H1 (cell line): ENCODE data around the gene KANSL2. TPM values are rescaled to one million over a fixed set of nuclear protein-coding genes. Genes with fewer than 3 reads are reported as not detected.

Experiments
- CTCF ChIA-PET: fragments of 300-600 bp; sonication (Branson Sonifier 250); formaldehyde crosslinking; loops from one replicate; lab custom pipeline; 2021; ENCODE audit not compliant: partially characterized antibody; lab: Charles Lee
- POLR2A ChIA-PET: fragments of 300-600 bp; sonication (Branson Sonifier 250); formaldehyde crosslinking; loops from one replicate; lab custom pipeline; 2021; ENCODE audit warnings: inconsistent platforms; ENCODE audit not compliant: partially characterized antibody; lab: Charles Lee
- DNase-seq, 2 experiments: peaks; one replicate each; pipeline versions ENCODE4 v3.0.0 to v3.0.0-alpha.2; 2010 to 2022; ENCODE audit warnings: low spot score in 2 of 2, low read depth in 1 of 2, mixed read lengths in 1 of 2
- FAIRE-seq: peaks from 2 replicates; lab custom pipeline; 2011; peaks lifted over from hg19 to GRCh38; lab: Jason Lieb, UNC
- H2AFZ ChIP-seq: 2 replicates; pipeline ENCODE4 v1.8.1; 2012; ENCODE audit warnings: low read length, inconsistent platforms
- H2AK5ac ChIP-seq: 2 replicates; pipeline ENCODE4 v1.6.1; 2013; ENCODE audit warnings: low read depth, low read length
- H2BK120ac ChIP-seq: replicated peaks from 2 replicates; pipeline ENCODE3; 2013; ENCODE audit warnings: low read depth, low read length, inconsistent platforms
- H2BK12ac ChIP-seq: 2 replicates; pipeline ENCODE4 v1.6.1; 2013; ENCODE audit warnings: low read depth, low read length
- H2BK15ac ChIP-seq: 2 replicates; pipeline ENCODE4 v1.6.1; 2013; ENCODE audit warnings: low read length
- H2BK20ac ChIP-seq: 2 replicates; pipeline ENCODE4 v1.6.1; 2013; ENCODE audit warnings: low read length
- H2BK5ac ChIP-seq: 2 replicates; pipeline ENCODE4 v1.6.1; 2013; ENCODE audit warnings: low read depth, low read length
- H3K14ac ChIP-seq: 2 replicates; pipeline ENCODE4 v1.6.1; 2013; ENCODE audit warnings: inconsistent platforms; ENCODE audit not compliant: insufficient read length
- H3K18ac ChIP-seq: 2 replicates; pipeline ENCODE4 v1.6.1; 2013; ENCODE audit warnings: low read length; ENCODE audit errors: extremely low read depth
- H3K23ac ChIP-seq: 2 replicates; pipeline ENCODE4 v1.6.1; 2013; ENCODE audit warnings: inconsistent platforms; ENCODE audit not compliant: insufficient read length
- H3K23me2 ChIP-seq: 2 replicates; pipeline ENCODE4 v1.6.1; 2013; ENCODE audit warnings: low read depth, low read length
- H3K27ac ChIP-seq: 2 replicates; pipeline ENCODE4 v1.6.1; 2011; ENCODE audit warnings: low read depth, low read length, inconsistent platforms
- H3K27me3 ChIP-seq, 4 experiments: replicated peaks in 1 of 4; 1 replicate in 1 of 4; 2 replicates in 3 of 4; pipeline versions ENCODE4 v1.6.1 to v1.8.1; 2011 to 2013; ENCODE audit warnings: low read length in 3 of 4, mild to moderate bottlenecking in 3 of 4, inconsistent platforms in 2 of 4, mixed read lengths in 2 of 4, moderate library complexity in 1 of 4; ENCODE audit not compliant: control insufficient read depth in 3 of 4, insufficient read depth in 3 of 4; ENCODE audit errors: extremely low read depth in 1 of 4
- H3K36me3 ChIP-seq, 4 experiments: 2 replicates each; pipeline versions ENCODE4 v1.6.1 to v1.8.1; 2011 to 2013; ENCODE audit warnings: mild to moderate bottlenecking in 4 of 4, low read length in 3 of 4, moderate library complexity in 2 of 4, control low read depth in 1 of 4, inconsistent platforms in 1 of 4; ENCODE audit not compliant: insufficient read depth in 4 of 4, control insufficient read depth in 2 of 4
- H3K4ac ChIP-seq: replicated peaks from 2 replicates; pipeline ENCODE3; 2013; ENCODE audit warnings: low read length, low read depth, mixed read lengths, inconsistent platforms; ENCODE audit not compliant: insufficient read length
- H3K4me1 ChIP-seq, 4 experiments: replicated peaks in 1 of 4; 1 replicate in 1 of 4; 2 replicates in 3 of 4; pipeline versions ENCODE4 v1.6.1 to v1.8.1; 2011 to 2013; ENCODE audit warnings: low read length in 3 of 4, inconsistent platforms in 2 of 4, mixed read lengths in 1 of 4; ENCODE audit not compliant: insufficient read depth in 4 of 4, control insufficient read depth in 3 of 4
- H3K4me2 ChIP-seq, 2 experiments: 2 replicates each; pipeline versions ENCODE4 v1.6.1 to v1.8.1; 2011 to 2013; ENCODE audit warnings: low read depth in 2 of 2, low read length in 2 of 2, control low read depth in 1 of 2, inconsistent platforms in 1 of 2, mild to moderate bottlenecking in 1 of 2; ENCODE audit not compliant: insufficient read depth in 1 of 2
- H3K4me3 ChIP-seq, 4 experiments: fragments of 200-600, 300-600 bp in 1 of 4; sonication (generic), shearing (Covaris generic), sonication (Bioruptor Twin) in 1 of 4; 2 replicates each; pipeline versions ENCODE4 v1.5.1 to v1.8.1; 2011 to 2016; ENCODE audit warnings: low read length in 4 of 4, low read depth in 3 of 4, control low read depth in 2 of 4, inconsistent platforms in 2 of 4, mild to moderate bottlenecking in 2 of 4, mixed read lengths in 1 of 4, moderate library complexity in 1 of 4; ENCODE audit not compliant: insufficient read depth in 2 of 4; ENCODE audit errors: extremely low read depth in 1 of 4
- H3K56ac ChIP-seq: replicated peaks from 2 replicates; pipeline ENCODE3; 2013; ENCODE audit warnings: low read depth, mild to moderate bottlenecking, mixed read lengths, low read length, inconsistent platforms; ENCODE audit not compliant: insufficient read length
- H3K79me1 ChIP-seq: 2 replicates; pipeline ENCODE4 v1.6.1; 2013; ENCODE audit warnings: low read depth, low read length, control low read depth
- H3K79me2 ChIP-seq, 2 experiments: 2 replicates each; pipeline versions ENCODE4 v1.6.1 to v1.8.1; 2012 to 2013; ENCODE audit warnings: low read length in 2 of 2, mild to moderate bottlenecking in 2 of 2, inconsistent platforms in 1 of 2; ENCODE audit not compliant: insufficient read depth in 2 of 2, control insufficient read depth in 1 of 2
- H3K9ac ChIP-seq, 4 experiments: replicated peaks in 1 of 4; 1 replicate in 1 of 4; 2 replicates in 3 of 4; pipeline versions ENCODE4 v1.6.1 to v1.8.1; 2011 to 2013; ENCODE audit warnings: low read depth in 3 of 4, low read length in 3 of 4, control low read depth in 2 of 4, mild to moderate bottlenecking in 2 of 4, moderate library complexity in 2 of 4, inconsistent platforms in 1 of 4; ENCODE audit errors: extremely low read depth in 1 of 4
- H3K9me3 ChIP-seq, 2 experiments: 2 replicates each; pipeline versions ENCODE4 v1.6.1 to v1.8.1; 2012 to 2013; ENCODE audit warnings: mild to moderate bottlenecking in 2 of 2, moderate library complexity in 2 of 2, control low read depth in 1 of 2, inconsistent platforms in 1 of 2, low read depth in 1 of 2, low read length in 1 of 2, mixed read lengths in 1 of 2; ENCODE audit not compliant: insufficient read depth in 2 of 2
- H4K20me1 ChIP-seq, 2 experiments: replicated peaks in 1 of 2; 2 replicates each; pipeline versions ENCODE3 to v1.8.1; 2011 to 2013; ENCODE audit warnings: inconsistent platforms in 2 of 2, low read length in 2 of 2, mild to moderate bottlenecking in 1 of 2; ENCODE audit not compliant: insufficient read depth in 2 of 2, control insufficient read depth in 1 of 2
- H4K5ac ChIP-seq: 2 replicates; pipeline ENCODE4 v1.6.1; 2013; ENCODE audit warnings: low read length, low read depth, mixed read lengths, inconsistent platforms; ENCODE audit not compliant: insufficient read length
- H4K8ac ChIP-seq: 2 replicates; pipeline ENCODE4 v1.8.0; 2013; ENCODE audit warnings: mild to moderate bottlenecking, moderate library complexity, low read length, inconsistent platforms; ENCODE audit not compliant: insufficient read depth; ENCODE audit errors: extremely low read depth
- H4K91ac ChIP-seq: replicated peaks from 2 replicates; pipeline ENCODE3; 2013; ENCODE audit warnings: low read length, mixed read lengths, inconsistent platforms; ENCODE audit not compliant: insufficient read length
- BACH1 ChIP-seq: IDR thresholded peaks from 2 replicates; pipeline ENCODE4 v1.6.1; 2012; ENCODE audit warnings: low read length, improper control_type of control experiment
- CREB1 ChIP-seq: IDR thresholded peaks from 2 replicates; pipeline ENCODE4 v1.6.1; 2012; ENCODE audit warnings: inconsistent platforms
- CTBP2 ChIP-seq: IDR thresholded peaks from 2 replicates; pipeline ENCODE4 v1.7.0; 2011; ENCODE audit warnings: borderline replicate concordance, mild to moderate bottlenecking, moderate library complexity, mixed read lengths, low read length; ENCODE audit not compliant: insufficient read depth, insufficient read length
- HDAC2 ChIP-seq, 2 experiments: fragments of 300-600 bp in 1 of 2; sonication (generic) in 1 of 2; IDR thresholded peaks; 2 replicates each; pipeline ENCODE4 v1.6.1; 2011 to 2012; ENCODE audit warnings: low read depth in 2 of 2, low read length in 2 of 2, mild to moderate bottlenecking in 2 of 2, moderate library complexity in 2 of 2, borderline replicate concordance in 1 of 2, inconsistent platforms in 1 of 2
- HDAC6 ChIP-seq: IDR thresholded peaks from one replicate; pipeline ENCODE4 v1.7.1; 2012; ENCODE audit warnings: low read depth, mild to moderate bottlenecking, inconsistent platforms, low read length, moderate library complexity
- PHF8 ChIP-seq: fragments of 200-600 bp; sonication (generic); conservative IDR thresholded peaks from 2 replicates; pipeline ENCODE4 v1.7.1; 2012; ENCODE audit warnings: low read depth, mild to moderate bottlenecking, inconsistent platforms, low read length, moderate library complexity
- RBBP5 ChIP-seq: IDR thresholded peaks from 2 replicates; pipeline ENCODE4 v1.7.1; 2012; ENCODE audit warnings: low read depth, mild to moderate bottlenecking, inconsistent platforms, low read length, moderate library complexity, borderline replicate concordance
- RNF2 ChIP-seq: fragments of 200-900, 300-1000 bp; sonication (generic); IDR thresholded peaks from 2 replicates; pipeline ENCODE4 v1.7.1; 2016; ENCODE audit warnings: borderline replicate concordance, low read depth, mild to moderate bottlenecking, antibody characterized with exemption, low read length; ENCODE audit not compliant: poor library complexity, severe bottlenecking; ENCODE audit errors: missing control alignments
- RXRA ChIP-seq: IDR thresholded peaks from 2 replicates; pipeline ENCODE4 v1.6.1; 2011; ENCODE audit warnings: low read depth, mild to moderate bottlenecking, low read length, moderate library complexity; ENCODE audit not compliant: insufficient read depth
- SIN3A ChIP-seq, 2 experiments: IDR thresholded peaks in 1 of 2; conservative IDR thresholded peaks in 1 of 2; 2 replicates each; pipeline ENCODE4 v1.6.1; 2011 to 2012; ENCODE audit warnings: low read length in 2 of 2, improper control_type of control experiment in 1 of 2, low read depth in 1 of 2, mild to moderate bottlenecking in 1 of 2
- SIRT6 ChIP-seq: IDR thresholded peaks from one replicate; pipeline ENCODE4 v1.7.1; 2012; ENCODE audit warnings: low read length, inconsistent platforms
- SP4 ChIP-seq: IDR thresholded peaks from 2 replicates; pipeline ENCODE4 v1.6.1; 2012; ENCODE audit warnings: low read length, inconsistent platforms
- WGBS, 2 experiments: shearing (Covaris generic) in 1 of 2; methylation state at CpG; one replicate each; pipeline versions ENCODE4 v1.1.6 to v1.1.7; 2013 to 2015; ENCODE audit warnings: low lambda C conversion rate in 2 of 2, mixed read lengths in 2 of 2, inconsistent platforms in 1 of 2, low coverage in 1 of 2, missing lambda C conversion rate in 1 of 2; ENCODE audit not compliant: insufficient replicate concordance in 2 of 2, insufficient coverage in 1 of 2, insufficient read length in 1 of 2; ENCODE audit errors: extremely low coverage in 1 of 2, missing lambda C conversion rate in 1 of 2; 5-methylcytosine and 5-hydroxymethylcytosine counted together
- polyA plus RNA-seq, 7 experiments: library from polyadenylated mRNA; depleted of rRNA in 3 of 7; stranded (reverse) in 5 of 7; unstranded in 2 of 7; fragments of >200 nt in 5 of 7; fragments of 200-250 nt in 2 of 7; gene quantifications; 1 replicate in 5 of 7; 2 replicates in 1 of 7; 4 replicates in 1 of 7; pipeline versions ENCODE4 v1.2.1 to v1.2.3, GENCODE V29; 2011 to 2013; ENCODE audit warnings: missing spikeins in 2 of 7, mixed read lengths in 2 of 7
- total RNA-seq: library from RNA; stranded (reverse); fragmentation: NEBNext Ultra II Directional; extraction: Animal tissue kit (Norgen Biotek cat#: 25700); gene quantifications from 2 replicates; pipeline ENCODE4 v1.2.1, GENCODE V29; 2021

KANSL2 gene
- total and polyA plus RNA-seq, 2 of the 8 experiments (the other 6 are each of a cell fraction or from before 2014, with no cell fraction given): 48.4 to 50.7 TPM

DNA sequence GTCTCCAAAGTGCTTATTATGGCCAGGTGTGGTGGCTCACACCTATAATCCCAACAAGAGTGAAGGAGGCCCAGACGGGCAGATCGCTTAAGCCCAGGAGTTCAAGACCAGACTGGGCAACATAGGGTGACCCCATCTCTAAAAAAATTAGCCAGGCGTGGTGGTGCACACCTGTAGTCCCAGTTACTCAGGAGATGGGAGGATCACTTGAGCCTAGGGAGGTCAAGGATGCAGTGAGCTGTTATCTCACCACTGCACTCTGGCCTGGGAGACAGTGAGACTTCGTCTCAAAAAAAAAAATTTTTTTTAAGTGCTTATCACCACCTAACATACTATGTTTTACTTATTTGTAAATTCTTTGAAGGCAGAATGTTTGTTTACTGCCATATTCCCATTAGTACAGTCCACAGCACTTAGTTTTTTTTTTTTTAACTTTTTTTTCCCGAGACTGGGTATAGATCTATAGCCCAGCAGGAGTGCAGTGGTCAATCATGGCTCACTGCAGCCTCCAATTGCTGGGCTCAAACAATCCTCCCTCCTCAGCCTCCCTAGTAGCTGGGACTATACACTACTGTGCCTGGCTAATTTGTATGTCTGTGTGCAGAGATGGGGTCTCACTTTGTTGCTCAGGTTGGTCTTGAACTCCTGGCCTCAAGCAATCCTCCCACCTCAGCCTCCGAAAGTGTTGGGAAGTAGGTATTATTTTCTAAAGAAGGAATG lies 4.7 kb upstream of the KANSL2 start:
- Histone ChIP-seq H2BK15ac (no peak overlapping the region), H2BK5ac (no peak overlapping the region), H3K4me1 (no peaks in the 10 kb centered on the region), H3K27ac (no peak overlapping the region), H3K27me3 (no peaks in the 10 kb centered on the region), H4K8ac (no peak overlapping the region), H3K14ac (no peak overlapping the region), H3K23me2 (no peaks in the 10 kb centered on the region), H2AK5ac (no peak overlapping the region), H3K79me2 (peaks cover 1 to 18% of the 10 kb centered on the region in 2 experiments; a peak in 3 of 4 replicates), H3K4ac (no peak overlapping the region), H3K4me2 (no peak overlapping the region), H3K23ac (no peak overlapping the region), H3K18ac (no peak overlapping the region), H4K91ac (no peak overlapping the region), H4K5ac (no peak overlapping the region), H3K56ac (no peak overlapping the region), H2BK12ac (no peak overlapping the region), H3K36me3 (peaks cover 3 to 30% (median 14%) of the 10 kb centered on the region in 4 experiments; a peak in 6 of 8 replicates), H3K79me1 (peaks cover 5% of the 10 kb centered on the region; the same call in 1 of the 2 replicates), H3K9me3 (no peaks in the 10 kb centered on the region), H2BK20ac (no peak overlapping the region), H2AFZ (no peak overlapping the region), H3K9ac (no peak overlapping the region), H3K4me3 (no peak overlapping the region), H2BK120ac (no peak overlapping the region), H4K20me1 (peaks cover 3 to 11% of the 10 kb centered on the region in 2 experiments)
- FAIRE-seq: no peak
- ChIA-PET POLR2A (interaction anchor here (1.3 kb wide), 1 partner anchor 24 kb away, joined by 3 read pairs; no protein-coding TSS in a partner anchor), CTCF (no interaction called here)
- 87% methylated on average over 6 of the region's 6 CpGs; no CpG with 5 or more reads in 1 of the 2 experiments for WGBS, 2 experiments
- no peak for DNase-seq
- TF ChIP-seq SP4 (no peak), PHF8 (no peak), SIRT6 (no peak), RNF2 (no peak), SIN3A (conservative IDR thresholded peaks at IDR 0.05 in 1 of 2, IDR thresholded peaks at IDR 0.05 in 1 of 2; ENCODE audit: low read depth in 1 of 2, low read length in 2 of 2) (no peak), BACH1 (no peak), CTBP2 (no peak), RBBP5 (no peak), CREB1 (no peak), RXRA (no peak), HDAC2 (IDR thresholded peaks at IDR 0.05; ENCODE audit: borderline replicate concordance in 1 of 2, low read depth in 2 of 2, low read length in 2 of 2) (no peak), HDAC6 (no peak)
